HG03520 (cell line): ENCODE results near the gene VTI1A.

Source experiments
- ATAC-seq: cut with Tn5 transposase; IDR thresholded peaks from one replicate; pipeline ENCODE4 v1.9.1; 2021; ENCODE audit warnings: mild to moderate bottlenecking, moderate library complexity; ENCODE audit not compliant: unreplicated experiment

Gene VTI1A

GRCh38 chr10:112775892-112776674, 329.1 kb downstream of the VTI1A start:
- no peak for ATAC-seq

DNA sequence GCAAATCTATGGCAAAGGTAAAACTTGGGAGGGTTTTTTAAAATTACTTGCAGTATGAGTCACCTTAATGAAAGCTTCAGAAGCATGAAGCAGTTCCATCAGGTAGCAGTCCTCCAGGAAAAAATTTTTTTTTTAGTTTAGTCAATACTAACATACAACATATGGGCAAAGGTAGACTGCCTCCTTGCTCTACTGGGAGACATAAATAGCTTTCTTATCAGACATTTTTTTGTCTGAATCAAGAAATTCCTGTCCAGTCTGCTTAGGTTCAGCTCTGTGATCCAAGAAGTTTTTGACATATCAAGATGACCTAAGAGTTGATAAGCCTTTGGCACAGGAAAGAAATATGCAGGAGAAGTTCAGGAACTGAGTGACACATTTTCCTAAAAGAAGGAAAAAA, 331.6 kb downstream of the VTI1A start:
- no peak for ATAC-seq

DNA sequence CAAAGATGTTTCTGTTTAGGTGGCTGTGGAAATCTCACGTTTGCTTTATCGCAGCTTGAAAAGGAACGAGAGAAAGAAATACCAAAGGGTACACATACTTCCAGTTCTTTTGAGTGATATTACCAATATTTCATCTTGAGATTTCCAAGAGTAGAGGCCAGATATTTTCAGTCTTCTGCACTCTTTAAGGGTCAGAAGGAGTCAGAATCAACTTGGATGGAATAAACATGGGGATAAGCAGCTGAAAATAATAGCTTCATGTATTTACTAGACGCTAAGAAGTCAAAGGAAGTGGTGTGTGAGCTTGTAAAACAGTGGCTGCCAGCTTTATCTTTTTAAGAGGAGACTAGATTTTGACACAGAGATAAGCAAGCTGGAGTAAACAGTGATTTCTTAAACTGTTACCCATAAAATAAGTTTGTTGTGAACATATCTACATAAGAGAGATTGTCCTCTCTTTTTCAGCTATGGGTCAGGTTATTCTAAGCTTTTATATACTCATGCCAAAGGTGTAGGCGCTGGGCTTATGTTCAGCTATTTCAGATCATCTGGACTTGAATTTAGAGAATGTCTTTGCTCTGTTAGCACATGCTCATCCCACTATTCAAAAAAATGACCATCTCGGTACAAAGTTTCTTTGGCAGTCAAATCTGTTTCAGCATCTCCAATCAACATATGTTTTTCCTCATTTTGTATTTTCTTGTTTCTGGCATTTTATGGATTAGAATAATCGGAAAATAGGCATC, 332.2 kb downstream of the VTI1A start:
- no peak for ATAC-seq

GRCh38 chr10:112782200-112782907, 335.3 kb downstream of the VTI1A start:
- no peak for ATAC-seq

DNA sequence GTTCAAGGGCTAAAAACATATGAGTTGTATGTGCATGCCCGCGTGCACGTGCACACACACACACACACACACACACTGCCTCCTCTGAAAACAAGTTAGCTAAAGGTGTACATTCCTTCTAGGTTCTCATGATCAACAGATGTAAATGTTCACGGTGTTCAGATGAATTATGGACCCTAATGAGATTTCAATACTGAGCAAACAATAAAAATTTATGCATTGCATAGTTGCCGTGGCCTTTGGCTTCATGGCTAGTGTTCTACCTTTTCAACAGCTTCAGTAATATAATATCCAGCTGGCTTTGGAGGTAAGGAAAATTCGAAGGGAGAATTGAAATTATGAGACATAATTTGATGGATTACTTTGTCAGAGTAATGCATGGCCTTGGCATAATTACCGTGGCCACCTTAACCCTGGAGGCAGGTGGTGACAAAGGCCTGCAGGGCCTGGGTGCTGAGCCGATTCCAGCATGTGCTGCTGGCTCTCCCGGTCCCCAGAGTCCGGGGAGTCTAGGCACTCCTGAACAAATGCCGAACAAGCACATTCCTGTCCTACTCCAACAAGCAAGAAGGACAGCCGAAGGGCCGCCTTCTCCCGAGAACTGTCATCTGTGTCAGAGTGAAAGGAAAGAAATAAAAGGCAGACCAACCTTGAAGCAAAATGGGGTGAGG, 336.5 kb downstream of the VTI1A start:
- ATAC-seq = no peak

- ATAC-seq = no peak
These were observed 337.0 kb downstream of the VTI1A start for GRCh38 chr10:112784022-112784461.

DNA sequence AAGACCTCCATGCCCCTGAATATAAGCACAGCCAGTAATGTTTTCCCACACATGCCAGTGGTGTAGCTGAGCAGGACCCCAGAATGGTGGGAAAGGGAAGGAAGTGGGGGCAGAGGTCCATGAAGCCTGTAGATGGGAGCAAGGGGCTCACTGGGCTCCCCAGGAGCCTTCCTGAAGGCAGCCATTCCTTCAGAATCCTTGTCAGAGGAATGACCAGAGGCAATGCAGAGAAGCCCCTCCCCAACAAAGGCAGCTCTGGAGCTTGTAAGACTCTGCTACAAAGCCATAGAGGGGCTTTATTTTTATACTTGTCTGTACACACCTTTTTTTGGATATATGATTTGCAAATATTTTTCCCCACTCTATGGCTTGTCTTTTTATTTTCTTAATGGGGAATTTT, 338.1 kb downstream of the VTI1A start:
- ATAC-seq = no peak

DNA sequence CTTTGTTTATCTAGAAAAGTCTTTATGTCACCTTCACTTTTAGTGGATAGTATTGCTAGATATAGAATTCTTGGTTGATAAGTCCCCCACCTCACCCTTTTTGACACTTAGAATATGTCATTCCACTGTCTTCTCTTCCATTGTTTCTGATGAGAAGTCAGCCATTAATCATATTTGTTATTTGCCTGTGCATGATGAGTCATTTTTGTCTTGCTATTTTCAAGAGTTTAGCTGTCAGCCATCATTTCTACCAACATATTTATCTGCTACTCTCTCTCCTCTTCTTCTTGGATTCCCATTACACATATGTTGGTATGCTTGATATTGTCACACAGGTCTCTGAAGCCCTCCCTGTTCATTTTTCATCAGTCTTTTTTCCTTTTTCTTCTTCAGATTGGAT, 342.2 kb downstream of the VTI1A start:
- no peak for ATAC-seq

GRCh38 chr10:112790030-112790429, 343.0 kb downstream of the VTI1A start:
- no peak for ATAC-seq

DNA sequence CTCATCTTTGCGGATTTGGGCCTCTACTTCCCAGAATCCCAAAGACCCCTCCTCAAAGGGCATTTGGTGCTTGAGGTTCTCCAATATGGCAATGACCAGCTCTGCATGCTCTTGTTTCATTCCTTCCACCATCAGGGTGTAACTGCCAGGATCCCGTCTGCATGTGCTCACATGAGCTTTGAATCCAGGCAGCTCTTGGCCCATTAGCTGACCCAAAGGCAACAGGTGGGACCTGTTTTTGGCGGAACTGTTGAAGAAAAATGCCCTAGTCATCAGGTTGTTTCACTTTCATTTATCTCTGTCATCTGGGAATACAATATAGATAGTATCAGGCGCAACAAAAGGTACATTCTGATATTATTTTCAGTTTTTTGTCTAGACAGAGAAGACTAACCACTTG, 343.9 kb downstream of the VTI1A start:
- ATAC-seq = no peak

- no peak for ATAC-seq
These were observed 344.4 kb downstream of the VTI1A start for GRCh38 chr10:112791447-112791846.

- ATAC-seq = no peak
These were observed 345.6 kb downstream of the VTI1A start for GRCh38 chr10:112792487-112793201.

DNA sequence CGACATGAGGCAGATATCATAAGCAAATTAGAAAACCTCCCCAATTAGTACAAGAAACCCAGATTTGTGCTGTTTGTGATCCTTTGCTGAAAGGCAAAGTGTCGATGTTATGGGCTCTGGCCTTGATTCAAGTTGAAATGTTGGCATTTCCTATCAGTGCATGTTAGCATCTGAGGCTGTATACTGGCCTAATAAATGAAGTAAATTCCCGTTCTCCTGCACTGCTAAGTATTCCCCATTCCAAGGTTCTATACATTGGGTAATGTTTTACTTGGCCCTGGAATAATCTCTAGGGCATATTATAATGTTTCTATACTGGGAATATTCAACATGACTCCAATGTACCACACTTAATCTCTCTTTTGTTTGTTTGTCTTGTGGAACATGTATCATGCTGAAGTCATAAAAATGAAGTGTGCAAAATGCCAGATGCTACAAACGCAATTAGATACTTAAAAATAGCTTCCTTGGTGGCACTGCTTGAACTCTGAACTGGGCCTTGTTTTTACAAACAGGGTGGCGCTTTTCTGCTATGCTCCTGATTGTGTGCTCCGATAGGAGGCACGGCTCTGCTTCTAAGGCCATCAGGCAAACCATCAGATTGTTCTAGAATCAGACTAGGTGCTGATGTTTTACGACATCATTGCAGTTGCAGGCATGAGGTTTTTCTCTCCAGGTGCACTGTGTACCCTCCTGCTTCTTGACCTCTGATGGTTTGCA, 346.3 kb downstream of the VTI1A start:
- no peak for ATAC-seq

- no peak for ATAC-seq
These were observed 347.2 kb downstream of the VTI1A start for GRCh38 chr10:112794201-112794600.

GRCh38 chr10:112795067-112795466, 348.1 kb downstream of the VTI1A start:
- no peak for ATAC-seq

GRCh38 chr10:112797197-112797596, 350.2 kb downstream of the VTI1A start:
- no peak for ATAC-seq

DNA sequence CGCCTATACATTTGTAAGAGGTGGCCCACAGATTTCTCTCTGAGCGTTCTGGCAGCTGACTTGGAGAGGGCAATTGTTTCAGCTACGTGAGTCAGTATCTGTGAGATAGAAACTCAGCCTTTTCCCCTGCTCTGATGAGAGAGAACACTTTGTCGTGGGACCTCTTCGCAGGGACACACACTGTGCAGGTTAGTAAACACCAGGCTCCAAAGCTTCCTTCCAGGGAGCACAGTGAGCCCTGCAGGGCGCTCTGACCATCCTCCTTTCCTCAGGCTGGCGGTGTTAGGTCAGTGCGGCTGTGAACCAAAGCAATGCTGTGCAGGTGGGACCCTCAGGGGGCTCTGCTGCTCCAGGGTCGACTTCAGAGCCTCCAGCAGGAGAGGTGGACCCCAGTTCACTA, 350.8 kb downstream of the VTI1A start:
- ATAC-seq = no peak

DNA sequence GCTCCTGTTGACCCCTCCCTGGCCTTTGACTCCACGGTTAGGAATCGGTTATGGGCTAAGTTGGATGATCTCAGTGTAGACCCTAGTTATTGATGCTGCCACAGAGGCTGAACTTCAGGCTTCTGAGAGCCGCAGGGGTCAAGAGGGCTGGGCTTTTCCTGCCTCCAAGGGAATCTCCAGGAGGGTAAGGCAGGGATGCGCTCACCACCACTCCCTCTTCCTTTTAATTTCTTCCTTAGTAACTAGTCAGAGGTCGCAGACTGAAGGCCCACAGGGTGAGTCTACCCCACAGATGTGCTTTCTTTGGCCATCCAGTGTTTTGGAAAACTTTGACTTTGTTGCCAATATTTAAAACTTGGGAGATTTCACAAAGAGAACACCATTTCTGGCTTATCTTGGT, 352.0 kb downstream of the VTI1A start:
- ATAC-seq = no peak

DNA sequence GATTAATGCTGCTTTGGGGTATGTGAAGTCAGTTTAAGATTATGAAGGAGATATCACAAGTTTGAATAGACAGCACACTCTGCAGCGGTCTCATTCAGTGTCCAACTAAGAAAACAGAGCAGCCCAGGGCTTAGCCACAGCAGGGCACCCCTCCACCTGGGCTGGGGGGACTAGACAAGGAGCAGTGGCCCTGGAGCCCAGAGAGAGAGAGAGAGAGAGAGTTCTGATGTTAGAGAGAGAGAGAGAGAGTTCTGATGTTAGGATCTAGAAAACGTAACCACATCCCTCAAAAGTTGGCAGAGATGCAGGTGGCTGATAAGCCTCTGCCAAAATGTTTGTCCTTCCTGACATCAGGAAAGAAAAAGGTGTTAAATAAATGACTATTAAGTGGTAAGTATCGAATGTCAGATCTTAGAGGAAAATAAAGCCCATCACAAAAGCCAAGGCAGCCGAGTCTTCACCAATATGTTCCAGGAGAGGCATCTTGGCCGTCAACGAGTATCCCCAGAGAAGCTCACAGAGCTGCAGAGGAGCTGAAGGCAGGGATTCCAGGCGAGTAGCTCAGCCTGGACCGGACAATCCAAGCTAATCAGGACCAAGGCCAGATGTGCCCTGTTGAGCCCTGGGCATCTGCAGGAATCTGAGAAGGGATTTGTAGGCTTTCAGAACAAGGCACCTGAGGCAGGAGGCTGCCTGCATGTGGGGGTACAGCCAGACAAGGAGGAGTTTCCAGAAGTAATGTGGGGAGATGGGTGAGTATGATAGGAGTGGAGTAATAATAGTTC, 352.9 kb downstream of the VTI1A start:
- ATAC-seq = no peak
